ENCODE data around the gene REPIN1.

Gene REPIN1

DNA sequence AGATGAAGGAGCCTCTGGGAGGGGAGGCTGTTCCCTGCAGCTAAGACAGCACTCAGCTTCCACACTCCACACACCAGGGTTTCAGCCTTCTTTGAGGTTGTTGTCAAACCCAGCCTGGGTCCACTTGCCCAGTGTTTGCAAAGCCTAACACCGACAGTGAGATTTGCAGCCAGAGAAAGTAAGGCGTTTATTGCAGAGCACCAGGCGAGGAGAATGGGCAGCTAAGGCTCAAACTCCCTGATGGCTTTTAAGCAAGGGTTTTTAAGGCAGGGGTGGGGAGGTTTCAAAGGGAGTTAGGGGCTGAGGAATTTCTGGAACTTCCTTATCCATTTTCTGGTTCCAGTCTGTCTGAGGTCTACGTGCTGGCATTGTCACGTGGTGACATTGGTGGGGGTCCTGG, 5.8 kb downstream of the REPIN1 start:
- Histone ChIP-seq H2AFZ (ENCODE audit: low read depth, low read length, severe bottlenecking) (no peak overlapping the region), H3K4me3 (ENCODE audit: insufficient read depth, low read length, poor library complexity, severe bottlenecking) (no peak overlapping the region), H3K4me2 (ENCODE audit: low read depth, low read length, poor library complexity, severe bottlenecking) (no peak overlapping the region)

DNA sequence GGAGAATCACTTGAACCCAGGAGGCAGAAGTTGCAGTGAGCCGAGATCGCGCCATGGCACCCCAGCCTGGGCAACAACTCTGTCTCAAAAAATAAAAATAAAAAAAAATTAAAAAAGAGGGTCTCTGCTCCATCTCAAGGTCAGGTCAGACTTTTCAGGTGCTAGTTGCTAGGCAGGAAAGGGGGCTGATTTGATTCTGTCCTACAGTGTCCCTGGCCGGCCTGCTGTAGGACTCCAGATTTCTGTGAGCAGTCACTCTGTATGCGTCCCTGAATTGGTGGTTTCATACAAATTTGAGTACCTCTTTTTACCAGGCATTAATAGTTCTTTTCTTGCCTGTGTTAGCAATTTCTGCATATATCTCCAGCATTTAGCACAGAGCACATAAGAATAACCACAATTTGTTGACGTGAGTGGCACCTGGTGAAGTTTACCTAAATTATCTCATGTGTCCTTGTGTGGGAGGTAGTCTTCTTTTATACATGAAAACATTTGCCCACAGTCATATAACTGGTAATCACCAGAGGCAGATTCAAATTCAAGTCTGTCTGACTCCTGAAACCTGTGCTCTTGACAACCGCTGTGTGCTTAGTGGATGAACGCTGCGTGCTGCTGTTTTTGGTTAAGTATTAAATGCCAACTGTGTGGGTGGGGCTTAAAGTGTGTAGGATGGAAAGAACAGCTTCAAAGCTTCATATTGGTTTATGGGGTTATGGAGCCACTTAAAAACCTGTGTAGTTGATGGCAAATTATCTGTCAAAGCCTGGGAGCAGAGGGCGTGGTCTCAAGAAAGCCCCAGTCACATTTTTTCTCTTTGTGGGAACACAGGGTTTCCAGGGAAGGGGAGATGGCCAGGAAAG, 7.3 kb downstream of the REPIN1 start:
- no peaks in the 10 kb centered on the region for H3K79me2 ChIP-seq (ENCODE audit: insufficient read depth, low read length)
- no peaks in the 10 kb centered on the region for H3K9me2 ChIP-seq (replicated peaks; ENCODE audit: insufficient read depth, low read length)
- no peaks in the 10 kb centered on the region for H3K27me3 ChIP-seq (ENCODE audit: low read length)
- no peaks in the 10 kb centered on the region for H3K9me3 ChIP-seq (ENCODE audit: insufficient read depth, low read length)
- no peaks in the 10 kb centered on the region for H4K20me1 ChIP-seq (ENCODE audit: low read depth, low read length)
- H3K4me2 ChIP-seq (ENCODE audit: low read depth, low read length, poor library complexity, severe bottlenecking) = peak overlapping the region; percentile 64
- H2AFZ ChIP-seq (ENCODE audit: low read depth, low read length, severe bottlenecking) = no peak overlapping the region
- H3K4me3 ChIP-seq (ENCODE audit: insufficient read depth, low read length, poor library complexity, severe bottlenecking) = no peak overlapping the region
- no peak for TF ChIP-seq EZH2phosphoT487 (conservative IDR thresholded peaks at IDR 0.05; ENCODE audit: low read length)
- TF ChIP-seq, protein P1, sequence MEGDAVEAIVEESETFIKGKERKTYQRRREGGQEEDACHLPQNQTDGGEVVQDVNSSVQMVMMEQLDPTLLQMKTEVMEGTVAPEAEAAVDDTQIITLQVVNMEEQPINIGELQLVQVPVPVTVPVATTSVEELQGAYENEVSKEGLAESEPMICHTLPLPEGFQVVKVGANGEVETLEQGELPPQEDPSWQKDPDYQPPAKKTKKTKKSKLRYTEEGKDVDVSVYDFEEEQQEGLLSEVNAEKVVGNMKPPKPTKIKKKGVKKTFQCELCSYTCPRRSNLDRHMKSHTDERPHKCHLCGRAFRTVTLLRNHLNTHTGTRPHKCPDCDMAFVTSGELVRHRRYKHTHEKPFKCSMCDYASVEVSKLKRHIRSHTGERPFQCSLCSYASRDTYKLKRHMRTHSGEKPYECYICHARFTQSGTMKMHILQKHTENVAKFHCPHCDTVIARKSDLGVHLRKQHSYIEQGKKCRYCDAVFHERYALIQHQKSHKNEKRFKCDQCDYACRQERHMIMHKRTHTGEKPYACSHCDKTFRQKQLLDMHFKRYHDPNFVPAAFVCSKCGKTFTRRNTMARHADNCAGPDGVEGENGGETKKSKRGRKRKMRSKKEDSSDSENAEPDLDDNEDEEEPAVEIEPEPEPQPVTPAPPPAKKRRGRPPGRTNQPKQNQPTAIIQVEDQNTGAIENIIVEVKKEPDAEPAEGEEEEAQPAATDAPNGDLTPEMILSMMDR (IDR thresholded peaks at IDR 0.05; ENCODE audit: insufficient read depth, low read length, poor library complexity, severe bottlenecking) = no peak
- H3K36me3 ChIP-seq (ENCODE audit: low read length) = no peaks in the 10 kb centered on the region
- peak overlapping the region; percentile 19; the same call in 1 of the 2 replicates for H3K9ac ChIP-seq (ENCODE audit: low read length)
- peaks cover 21% of the 10 kb centered on the region for H3F3A ChIP-seq (ENCODE audit: insufficient read depth)
- peak overlapping the region; percentile 80 for H3K27ac ChIP-seq (ENCODE audit: low read depth, low read length)

More for the DNA sequence above, 5.8 kb downstream of the REPIN1 start:
- H3F3A ChIP-seq (ENCODE audit: insufficient read depth) = peaks cover 21% of the 10 kb centered on the region
- H3K36me3 ChIP-seq (ENCODE audit: low read length) = no peaks in the 10 kb centered on the region
- H3K9me2 ChIP-seq (replicated peaks; ENCODE audit: insufficient read depth, low read length) = no peaks in the 10 kb centered on the region
- H3K27me3 ChIP-seq (ENCODE audit: low read length) = no peaks in the 10 kb centered on the region
- H3K27ac ChIP-seq (ENCODE audit: low read depth, low read length) = no peak overlapping the region
- no peak overlapping the region for H3K9ac ChIP-seq (ENCODE audit: low read length)
- H3K79me2 ChIP-seq (ENCODE audit: insufficient read depth, low read length) = no peaks in the 10 kb centered on the region
- no peaks in the 10 kb centered on the region for H3K9me3 ChIP-seq (ENCODE audit: insufficient read depth, low read length)
- TF ChIP-seq EZH2phosphoT487 (conservative IDR thresholded peaks at IDR 0.05; ENCODE audit: low read length) = no peak
- TF ChIP-seq, protein P1 (IDR thresholded peaks at IDR 0.05; ENCODE audit: insufficient read depth, low read length, poor library complexity, severe bottlenecking) = no peak
- no peaks in the 10 kb centered on the region for H4K20me1 ChIP-seq (ENCODE audit: low read depth, low read length)

DNA sequence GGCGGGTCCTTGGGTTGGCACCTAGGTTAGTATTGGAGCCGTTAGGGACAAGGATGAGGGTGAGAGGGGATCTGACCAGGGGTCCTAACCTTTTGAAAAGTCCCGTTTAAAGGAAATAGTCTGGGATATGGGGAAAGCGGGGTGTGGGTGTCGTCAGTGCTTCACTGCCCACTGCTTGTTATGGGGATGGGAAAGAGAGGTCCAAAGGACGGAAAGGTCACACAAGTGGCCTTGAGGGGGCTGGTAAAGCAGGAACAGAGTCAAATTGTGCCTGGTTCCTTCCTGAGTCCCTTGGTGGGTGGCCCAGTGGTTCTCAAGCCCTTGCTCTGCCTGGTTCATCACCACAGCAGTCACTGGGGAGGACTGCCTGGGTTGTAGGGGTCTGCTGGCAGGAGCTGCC, 7.9 kb downstream of the REPIN1 start:
- Histone ChIP-seq H3K36me3 (ENCODE audit: low read length) (no peaks in the 10 kb centered on the region), H3K79me2 (ENCODE audit: insufficient read depth, low read length) (no peaks in the 10 kb centered on the region), H4K20me1 (ENCODE audit: low read depth, low read length) (no peaks in the 10 kb centered on the region), H3K27ac (ENCODE audit: low read depth, low read length) (peak overlapping the region; percentile 80), H2AFZ (ENCODE audit: low read depth, low read length, severe bottlenecking) (no peak overlapping the region), H3K4me3 (ENCODE audit: insufficient read depth, low read length, poor library complexity, severe bottlenecking) (no peak overlapping the region), H3K9ac (ENCODE audit: low read length) (peak overlapping the region; percentile 19; the same call in 1 of the 2 replicates), H3K9me3 (ENCODE audit: insufficient read depth, low read length) (no peaks in the 10 kb centered on the region), H3K9me2 (replicated peaks; ENCODE audit: insufficient read depth, low read length) (no peaks in the 10 kb centered on the region), H3K4me2 (ENCODE audit: low read depth, low read length, poor library complexity, severe bottlenecking) (peak overlapping the region; percentile 64), H3F3A (ENCODE audit: insufficient read depth) (peaks cover 21% of the 10 kb centered on the region), H3K27me3 (ENCODE audit: low read length) (no peaks in the 10 kb centered on the region)
- TF ChIP-seq EZH2phosphoT487 (conservative IDR thresholded peaks at IDR 0.05; ENCODE audit: low read length) = no peak
- TF ChIP-seq, protein P1 (IDR thresholded peaks at IDR 0.05; ENCODE audit: insufficient read depth, low read length, poor library complexity, severe bottlenecking) = no peak

All from SU-DHL-6 (cell line).